ENCODE measurements around the gene HLA-DQA1.

DNA sequence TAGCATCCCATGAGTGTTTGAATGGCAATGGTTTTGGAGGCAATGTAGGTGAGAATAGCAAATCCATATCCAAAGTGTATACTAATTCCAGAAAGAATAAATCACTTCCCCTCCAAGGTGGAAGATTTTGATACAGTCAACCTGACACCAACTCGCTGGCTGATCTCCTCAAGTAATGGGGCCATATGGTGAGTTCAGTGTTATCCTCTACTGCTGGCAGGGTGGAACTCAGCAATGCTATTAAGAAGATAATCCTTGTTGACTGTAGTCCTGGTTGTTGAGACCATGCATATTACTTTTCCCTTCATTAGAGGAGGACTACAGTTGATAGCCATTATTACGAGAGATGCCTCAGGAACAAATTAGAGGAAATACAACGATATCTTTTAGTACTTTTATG is 47.0 kb downstream of the HLA-DQA1 start:
- TF ChIP-seq CREB1 (CRISPR knock-in tag; IDR thresholded peaks at IDR 0.05; ENCODE audit: low read depth) (no peak), EZH2 (IDR thresholded peaks at IDR 0.05; ENCODE audit: low read depth, unreplicated experiment) (no peak), POLR2AphosphoS5 (IDR thresholded peaks at IDR 0.05; ENCODE audit: low read depth) (no peak), STAT1 (IDR thresholded peaks at IDR 0.05; ENCODE audit: unreplicated experiment) (no peak)
- TF ChIP-seq, protein P1, sequence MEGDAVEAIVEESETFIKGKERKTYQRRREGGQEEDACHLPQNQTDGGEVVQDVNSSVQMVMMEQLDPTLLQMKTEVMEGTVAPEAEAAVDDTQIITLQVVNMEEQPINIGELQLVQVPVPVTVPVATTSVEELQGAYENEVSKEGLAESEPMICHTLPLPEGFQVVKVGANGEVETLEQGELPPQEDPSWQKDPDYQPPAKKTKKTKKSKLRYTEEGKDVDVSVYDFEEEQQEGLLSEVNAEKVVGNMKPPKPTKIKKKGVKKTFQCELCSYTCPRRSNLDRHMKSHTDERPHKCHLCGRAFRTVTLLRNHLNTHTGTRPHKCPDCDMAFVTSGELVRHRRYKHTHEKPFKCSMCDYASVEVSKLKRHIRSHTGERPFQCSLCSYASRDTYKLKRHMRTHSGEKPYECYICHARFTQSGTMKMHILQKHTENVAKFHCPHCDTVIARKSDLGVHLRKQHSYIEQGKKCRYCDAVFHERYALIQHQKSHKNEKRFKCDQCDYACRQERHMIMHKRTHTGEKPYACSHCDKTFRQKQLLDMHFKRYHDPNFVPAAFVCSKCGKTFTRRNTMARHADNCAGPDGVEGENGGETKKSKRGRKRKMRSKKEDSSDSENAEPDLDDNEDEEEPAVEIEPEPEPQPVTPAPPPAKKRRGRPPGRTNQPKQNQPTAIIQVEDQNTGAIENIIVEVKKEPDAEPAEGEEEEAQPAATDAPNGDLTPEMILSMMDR (conservative IDR thresholded peaks at IDR 0.05; ENCODE audit: low read depth in 2 of 2), result no peak
- TF ChIP-seq, protein P2, sequence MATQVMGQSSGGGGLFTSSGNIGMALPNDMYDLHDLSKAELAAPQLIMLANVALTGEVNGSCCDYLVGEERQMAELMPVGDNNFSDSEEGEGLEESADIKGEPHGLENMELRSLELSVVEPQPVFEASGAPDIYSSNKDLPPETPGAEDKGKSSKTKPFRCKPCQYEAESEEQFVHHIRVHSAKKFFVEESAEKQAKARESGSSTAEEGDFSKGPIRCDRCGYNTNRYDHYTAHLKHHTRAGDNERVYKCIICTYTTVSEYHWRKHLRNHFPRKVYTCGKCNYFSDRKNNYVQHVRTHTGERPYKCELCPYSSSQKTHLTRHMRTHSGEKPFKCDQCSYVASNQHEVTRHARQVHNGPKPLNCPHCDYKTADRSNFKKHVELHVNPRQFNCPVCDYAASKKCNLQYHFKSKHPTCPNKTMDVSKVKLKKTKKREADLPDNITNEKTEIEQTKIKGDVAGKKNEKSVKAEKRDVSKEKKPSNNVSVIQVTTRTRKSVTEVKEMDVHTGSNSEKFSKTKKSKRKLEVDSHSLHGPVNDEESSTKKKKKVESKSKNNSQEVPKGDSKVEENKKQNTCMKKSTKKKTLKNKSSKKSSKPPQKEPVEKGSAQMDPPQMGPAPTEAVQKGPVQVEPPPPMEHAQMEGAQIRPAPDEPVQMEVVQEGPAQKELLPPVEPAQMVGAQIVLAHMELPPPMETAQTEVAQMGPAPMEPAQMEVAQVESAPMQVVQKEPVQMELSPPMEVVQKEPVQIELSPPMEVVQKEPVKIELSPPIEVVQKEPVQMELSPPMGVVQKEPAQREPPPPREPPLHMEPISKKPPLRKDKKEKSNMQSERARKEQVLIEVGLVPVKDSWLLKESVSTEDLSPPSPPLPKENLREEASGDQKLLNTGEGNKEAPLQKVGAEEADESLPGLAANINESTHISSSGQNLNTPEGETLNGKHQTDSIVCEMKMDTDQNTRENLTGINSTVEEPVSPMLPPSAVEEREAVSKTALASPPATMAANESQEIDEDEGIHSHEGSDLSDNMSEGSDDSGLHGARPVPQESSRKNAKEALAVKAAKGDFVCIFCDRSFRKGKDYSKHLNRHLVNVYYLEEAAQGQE (IDR thresholded peaks at IDR 0.05; ENCODE audit: unreplicated experiment), result no peak

Measured in GM23338 (cell line).